Fibroblast of the aortic adventitia (primary cell): ENCODE data around the gene LITAFD. TPM values are rescaled to one million over a fixed set of nuclear protein-coding genes. Genes with fewer than 3 reads are reported as not detected.
A peak's percentile ranks its signal among the peaks of the same experiment; 100 is the strongest.

Source experiments
- DNase-seq: peaks from one replicate; pipeline ENCODE4 v3.0.0-alpha.2; 2010; ENCODE audit warnings: low read depth
- H3K4me3 ChIP-seq: 2 replicates; pipeline ENCODE4 v1.5.1; 2011; ENCODE audit warnings: low read depth, mild to moderate bottlenecking, control low read depth, low read length, moderate library complexity
- total RNA-seq: library from RNA; depleted of rRNA; stranded (reverse); fragments of >200 nt; gene quantifications from 2 replicates; pipeline ENCODE4 v1.2.3, GENCODE V29; 2012; ENCODE audit warnings: low replicate concordance
- TF ChIP-seq, protein P1 (sequence below): IDR thresholded peaks from 2 replicates; pipeline ENCODE4 v1.5.1; 2011; ENCODE audit warnings: mild to moderate bottlenecking, low read length, control low read depth, inconsistent platforms; ENCODE audit not compliant: insufficient read depth

Gene LITAFD
- total RNA-seq, 1 donor: not detected

DNA sequence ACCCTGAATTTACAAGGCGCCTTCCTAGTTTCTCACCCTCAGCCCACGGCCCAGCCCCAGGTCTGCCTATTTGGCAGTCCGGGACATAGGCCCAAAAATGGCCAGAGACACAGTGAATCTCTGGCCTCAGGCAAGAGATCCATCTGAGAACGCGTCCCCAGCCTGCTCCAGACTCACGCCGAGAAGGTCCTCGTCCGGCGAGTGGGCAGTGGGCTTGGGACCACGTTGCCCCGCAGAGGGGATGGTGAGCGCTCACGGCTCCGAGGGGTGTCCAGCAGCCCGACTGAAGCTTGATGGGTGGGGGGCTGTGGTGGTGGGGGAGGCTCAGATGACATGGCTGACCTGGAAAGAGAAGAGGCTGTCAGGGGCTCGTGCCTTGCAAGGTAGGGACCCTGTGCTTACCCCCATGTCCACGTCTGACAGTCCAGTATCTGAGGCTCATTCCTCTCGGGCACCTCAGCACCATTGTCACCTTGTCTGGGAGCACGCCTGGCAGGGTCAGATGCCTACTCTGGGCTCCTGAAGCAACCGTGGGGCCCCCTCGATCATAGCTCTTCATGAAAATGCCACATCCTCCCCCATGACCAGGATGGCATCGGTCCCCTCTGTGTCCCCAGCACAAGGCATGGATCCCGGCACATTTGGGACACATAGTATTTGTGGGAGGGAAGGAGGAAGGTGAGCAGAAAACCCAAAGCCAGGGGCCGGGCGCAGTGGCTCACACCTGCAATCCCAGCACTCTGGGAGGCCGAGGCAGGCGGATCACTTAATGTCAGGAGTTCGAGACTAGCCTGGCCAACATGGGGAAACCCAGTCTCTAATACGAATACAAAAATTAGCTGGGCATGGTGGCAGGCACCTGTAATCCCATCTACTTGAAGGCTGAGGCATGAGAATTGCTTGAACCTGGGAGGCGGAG is 22.9 kb upstream of the LITAFD start:
- DNase-seq: no peak
- no peak overlapping the region for H3K4me3 ChIP-seq
- TF ChIP-seq, protein P1, sequence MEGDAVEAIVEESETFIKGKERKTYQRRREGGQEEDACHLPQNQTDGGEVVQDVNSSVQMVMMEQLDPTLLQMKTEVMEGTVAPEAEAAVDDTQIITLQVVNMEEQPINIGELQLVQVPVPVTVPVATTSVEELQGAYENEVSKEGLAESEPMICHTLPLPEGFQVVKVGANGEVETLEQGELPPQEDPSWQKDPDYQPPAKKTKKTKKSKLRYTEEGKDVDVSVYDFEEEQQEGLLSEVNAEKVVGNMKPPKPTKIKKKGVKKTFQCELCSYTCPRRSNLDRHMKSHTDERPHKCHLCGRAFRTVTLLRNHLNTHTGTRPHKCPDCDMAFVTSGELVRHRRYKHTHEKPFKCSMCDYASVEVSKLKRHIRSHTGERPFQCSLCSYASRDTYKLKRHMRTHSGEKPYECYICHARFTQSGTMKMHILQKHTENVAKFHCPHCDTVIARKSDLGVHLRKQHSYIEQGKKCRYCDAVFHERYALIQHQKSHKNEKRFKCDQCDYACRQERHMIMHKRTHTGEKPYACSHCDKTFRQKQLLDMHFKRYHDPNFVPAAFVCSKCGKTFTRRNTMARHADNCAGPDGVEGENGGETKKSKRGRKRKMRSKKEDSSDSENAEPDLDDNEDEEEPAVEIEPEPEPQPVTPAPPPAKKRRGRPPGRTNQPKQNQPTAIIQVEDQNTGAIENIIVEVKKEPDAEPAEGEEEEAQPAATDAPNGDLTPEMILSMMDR: no peak

DNA sequence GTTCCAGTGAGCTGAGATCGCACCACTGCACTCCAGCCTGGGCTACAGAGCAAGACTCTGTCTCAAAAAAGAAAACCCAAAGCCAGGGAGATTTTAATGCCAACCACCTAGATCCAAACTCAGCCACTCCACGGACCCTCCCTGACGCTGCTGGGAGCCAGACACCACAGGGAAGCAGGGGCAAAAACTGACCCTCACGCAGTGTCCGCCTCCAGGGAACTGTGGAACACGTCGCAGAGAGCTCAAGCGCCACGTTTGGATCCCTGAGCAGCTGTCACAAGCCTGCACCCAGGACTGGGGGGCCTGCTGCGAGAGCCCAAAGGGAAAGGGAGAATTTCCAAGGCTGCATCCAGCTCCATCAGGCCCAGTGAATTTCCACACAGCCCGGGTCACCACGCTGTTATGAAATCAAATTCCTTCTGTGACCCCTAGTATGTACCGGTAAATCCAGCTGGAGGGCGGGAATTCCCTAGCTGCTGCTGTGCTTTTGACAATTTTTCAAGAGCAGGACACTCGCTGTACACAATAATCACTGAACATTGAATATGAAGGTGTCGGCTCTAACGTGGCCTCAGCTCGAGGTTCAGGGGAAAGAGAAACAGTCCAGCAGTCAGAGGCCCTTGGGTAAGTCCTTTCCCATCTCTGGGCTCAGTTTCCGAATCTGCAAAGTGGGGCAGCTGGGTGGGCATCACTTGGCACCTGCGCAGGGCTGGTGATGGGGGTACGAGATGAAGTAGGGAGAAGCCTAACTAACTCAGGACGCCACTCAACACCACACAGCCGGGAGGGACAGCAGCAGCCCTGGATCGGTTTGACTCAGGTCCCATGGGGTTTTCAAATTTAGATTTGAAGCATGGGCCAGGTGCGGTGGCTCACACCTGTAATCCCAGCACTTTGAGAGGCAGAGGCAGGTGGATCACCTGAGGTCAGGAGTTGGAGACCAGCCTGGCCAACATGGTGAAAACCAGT is 22.0 kb upstream of the LITAFD start:
- H3K4me3 ChIP-seq: no peak overlapping the region
- DNase-seq: peak; percentile 66
- TF ChIP-seq, protein P1: no peak

DNA sequence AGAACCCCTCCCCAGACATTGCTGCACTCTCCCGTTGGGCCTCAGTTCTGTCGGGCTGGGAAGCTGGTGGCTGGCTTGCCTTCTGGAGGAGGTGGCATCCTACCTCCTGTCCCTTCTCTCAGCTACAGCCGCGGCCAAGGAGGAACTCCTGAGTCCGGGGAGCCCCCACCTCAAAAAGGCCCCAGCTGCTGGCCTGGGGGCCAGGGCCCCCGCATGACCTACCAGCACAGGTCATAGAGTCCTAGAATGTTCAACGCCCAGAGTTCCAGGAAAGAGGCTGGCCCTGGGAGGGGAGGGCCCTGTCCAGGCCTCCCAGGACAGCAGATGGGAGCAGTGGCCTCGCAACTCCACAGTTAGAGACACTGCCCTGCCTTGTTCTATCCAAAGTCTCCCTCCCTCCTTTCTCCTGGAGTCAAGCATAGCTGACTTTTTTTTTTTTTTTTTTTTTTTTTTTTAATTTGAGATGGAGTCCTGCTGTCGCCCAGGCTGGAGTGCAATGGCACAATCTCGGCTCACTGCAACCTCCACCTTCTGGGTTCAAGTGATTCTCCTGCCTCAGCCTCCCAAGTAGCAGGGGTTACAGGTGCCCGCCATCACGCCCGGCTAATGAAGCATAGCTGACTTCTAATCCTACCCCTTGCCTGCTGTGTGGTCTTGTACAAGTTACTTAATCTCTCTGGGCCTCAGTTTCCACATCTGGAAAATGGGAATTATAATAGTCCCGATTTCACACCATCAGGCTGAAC is 20.4 kb upstream of the LITAFD start:
- TF ChIP-seq, protein P1: no peak
- DNase-seq: no peak
- H3K4me3 ChIP-seq: no peak overlapping the region

DNA sequence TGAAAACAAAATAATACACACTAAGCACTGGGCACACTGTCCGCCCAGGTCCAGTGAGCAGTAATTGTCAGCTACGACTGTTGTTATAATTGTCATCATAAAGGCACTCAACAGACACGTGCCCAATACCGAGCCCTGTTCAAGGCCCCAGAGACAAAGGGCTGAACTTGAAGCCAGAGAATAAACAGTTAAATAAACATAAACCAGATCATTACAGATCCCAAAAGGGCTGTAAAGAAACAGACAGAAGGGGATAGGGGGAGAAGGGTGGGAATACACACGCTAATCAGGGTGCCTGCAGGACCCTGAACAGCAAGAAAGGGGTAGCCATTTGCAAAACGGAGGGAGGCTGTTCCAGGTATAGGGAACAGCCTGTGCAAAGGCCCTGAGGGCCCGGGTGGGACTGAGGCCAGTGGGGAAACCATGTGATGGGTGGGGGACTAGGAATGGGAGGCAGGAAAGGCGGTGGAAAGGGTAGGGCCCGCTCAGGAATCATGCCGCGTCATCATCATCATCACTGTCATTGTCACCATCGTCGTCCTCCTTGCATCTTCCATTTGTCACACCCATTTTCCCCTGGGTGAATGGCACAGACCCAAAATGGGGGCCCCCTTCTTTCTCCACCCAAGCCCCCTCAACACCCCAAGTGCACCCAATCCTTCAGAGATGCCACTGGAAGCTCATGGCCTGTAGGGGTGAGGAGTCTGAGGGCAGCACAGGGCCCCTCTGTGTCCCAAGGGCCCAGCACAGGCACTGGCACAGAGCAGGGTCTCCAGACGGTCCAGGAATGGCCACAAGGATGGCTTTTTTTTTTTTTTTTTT is 19.6 kb upstream of the LITAFD start:
- TF ChIP-seq, protein P1: no peak
- no peak overlapping the region for H3K4me3 ChIP-seq
- DNase-seq: no peak

DNA sequence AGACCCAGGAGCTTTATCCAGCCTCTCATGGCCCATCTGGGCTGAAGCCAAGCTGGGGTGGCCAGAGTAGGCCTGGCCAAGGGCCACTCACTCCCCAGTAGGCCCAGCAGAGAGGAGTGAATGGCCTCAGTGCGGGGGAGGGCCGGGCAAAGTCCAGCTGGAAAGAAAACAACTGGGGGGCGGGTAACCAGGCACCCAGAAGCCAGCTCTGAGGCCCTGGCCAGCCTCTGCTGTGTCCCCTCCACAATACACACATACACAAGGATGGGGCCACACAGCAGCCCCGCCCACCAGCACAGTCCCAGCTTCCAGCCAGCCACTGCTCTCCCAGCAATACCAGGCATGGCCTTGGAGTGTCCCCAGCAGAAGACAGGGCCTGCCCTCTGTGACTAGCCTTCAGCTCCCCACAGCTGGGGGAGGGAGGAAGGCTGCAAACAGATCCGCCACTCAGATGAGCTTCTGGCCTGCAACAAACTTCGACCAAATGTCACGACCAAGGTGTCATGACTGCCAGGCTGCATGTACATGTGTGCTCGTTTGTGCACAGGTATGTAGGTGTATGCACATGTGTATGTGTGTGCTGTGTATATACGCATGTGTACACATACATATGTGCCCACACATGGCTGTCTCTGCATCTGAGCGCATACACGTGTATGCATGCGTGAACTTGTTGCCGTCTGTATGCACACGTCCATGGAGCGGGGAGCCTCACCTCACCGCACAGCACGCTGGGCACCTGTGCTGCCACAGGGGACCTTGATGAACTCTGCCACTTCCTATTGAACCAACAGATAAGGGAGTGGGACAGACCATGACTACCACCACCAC is 18.3 kb upstream of the LITAFD start:
- no peak for DNase-seq
- TF ChIP-seq, protein P1: no peak
- H3K4me3 ChIP-seq: no peak overlapping the region
